ENCODE measurements around the gene UNC5C.

- no peak for TF ChIP-seq ZNF211 (tag by site-specific recombination; IDR thresholded peaks at IDR 0.05; ENCODE audit: low read depth)
- TF ChIP-seq ZNF785 (tag by site-specific recombination; IDR thresholded peaks at IDR 0.05), result no peak
- TF ChIP-seq CTCF (tag by site-specific recombination; IDR thresholded peaks at IDR 0.05), result no peak
- no peak for TF ChIP-seq ZNF561 (tag by site-specific recombination; IDR thresholded peaks at IDR 0.05; ENCODE audit: borderline replicate concordance)
- no peak for TF ChIP-seq YY1 (tag by site-specific recombination; IDR thresholded peaks at IDR 0.05)
- no peak for TF ChIP-seq ZNF398 (tag by site-specific recombination; IDR thresholded peaks at IDR 0.05)
- TF ChIP-seq ZNF366 (tag by site-specific recombination; conservative IDR thresholded peaks at IDR 0.05), result no peak
These were observed 200.4 kb downstream of the UNC5C start for GRCh38 chr4:95348418-95348817.

All from HEK293 (cell line).